Omental fat pad (tissue), 4 donors: ENCODE data around the gene TMEM123. TPM values are rescaled to one million over a fixed set of nuclear protein-coding genes. Genes with fewer than 3 reads are reported as not detected.

Experiments used
- ATAC-seq: fragments of 150-250 bp; one replicate; pipeline ENCODE4 v1.9.1; 2016; ENCODE audit warnings: mild to moderate bottlenecking, moderate library complexity; ENCODE audit not compliant: low FRiP score
- DNase-seq: peaks from one replicate; pipeline ENCODE4 v3.0.0-alpha.2; 2019; ENCODE audit warnings: low spot score
- CTCF ChIP-seq, 3 donors: fragments of 450-650 bp; IDR thresholded peaks; one replicate each; pipeline ENCODE4 v1.5.1; 2016 to 2017; ENCODE audit warnings: antibody characterized with exemption in 3 of 3, mild to moderate bottlenecking in 3 of 3, moderate library complexity in 2 of 3
- total RNA-seq, 4 donors: library from RNA; depleted of rRNA; stranded (reverse); fragments of >200 nt; gene quantifications; one replicate each; pipeline ENCODE4 v1.1.0, GENCODE V29; 2016

Gene TMEM123
- total RNA-seq, 4 donors from 2014 or later = 81.8 to 109 (median 98.8) TPM

GRCh38 chr11:102346456-102346747 lies 106.2 kb downstream of the TMEM123 start:
- ATAC-seq (no peak), DNase-seq (no peak)
- no peak for TF ChIP-seq CTCF (IDR thresholded peaks at IDR 0.05)

Other genes starting within 250 kb of the TMEM123 start
- gene BIRC3, start 135.3 kb downstream of the TMEM123 start, total RNA-seq = 10 to 100 TPM in 1 of 4 donors, 1 to 10 TPM in 3; 3.4 to 30.2 (median 9.1) TPM
- gene BIRC2, start 105.6 kb downstream of the TMEM123 start, total RNA-seq = 10 to 100 TPM; 39.4 to 56.0 (median 53.4) TPM
- 10 to 100 TPM in 1 of 4 donors, 1 to 10 TPM in 1, not detected in 2; 2.1 to 34.2 TPM for gene MMP7, start 78.0 kb upstream of the TMEM123 start, total RNA-seq
- gene MMP20, start 172.6 kb upstream of the TMEM123 start, total RNA-seq = not detected